Karpas-422 (cell line): ENCODE results near the gene MASP1. TPM values are rescaled to one million over a fixed set of nuclear protein-coding genes. Genes with fewer than 3 reads are reported as not detected.

Source experiments
- DNase-seq: peaks from one replicate; pipeline ENCODE4 v3.0.0-alpha.2; 2015
- H2AFZ ChIP-seq: fragments of 200-600 bp; sonication (generic); 2 replicates; pipeline ENCODE4 v1.6.1; 2014; ENCODE audit warnings: antibody characterized with exemption, low read length, mixed read lengths
- H3K27ac ChIP-seq: fragments of 200-600 bp; sonication (generic); 2 replicates; pipeline ENCODE4 v1.5.1; 2014; ENCODE audit warnings: mild to moderate bottlenecking, low read length, moderate library complexity
- H3K27me3 ChIP-seq: fragments of 200-600 bp; sonication (generic); 2 replicates; pipeline ENCODE4 v1.6.1; 2014; ENCODE audit warnings: low read length, mixed read lengths
- H3K36me3 ChIP-seq: fragments of 200-600 bp; sonication (generic); 2 replicates; pipeline ENCODE4 v1.6.1; 2014; ENCODE audit warnings: low read length, mixed read lengths; ENCODE audit not compliant: insufficient read depth
- H3K4me1 ChIP-seq: fragments of 200-600 bp; sonication (generic); 2 replicates; pipeline ENCODE4 v1.6.1; 2014; ENCODE audit warnings: mild to moderate bottlenecking, low read length, mixed read lengths
- H3K4me2 ChIP-seq: fragments of 200-600 bp; sonication (generic); 2 replicates; pipeline ENCODE4 v1.6.1; 2014; ENCODE audit warnings: low read length, low read depth, mild to moderate bottlenecking; ENCODE audit not compliant: poor library complexity, severe bottlenecking
- H3K4me3 ChIP-seq: fragments of 200-600 bp; sonication (generic); 2 replicates; pipeline ENCODE4 v1.5.1; 2014; ENCODE audit warnings: mild to moderate bottlenecking, antibody characterized with exemption, low read length, mixed read lengths
- H3K79me2 ChIP-seq: fragments of 200-600 bp; sonication (generic); 2 replicates; pipeline ENCODE4 v1.6.1; 2014; ENCODE audit warnings: mild to moderate bottlenecking, low read length, mixed read lengths
- H3K9ac ChIP-seq: fragments of 200-600 bp; sonication (generic); 2 replicates; pipeline ENCODE4 v1.6.0; 2014; ENCODE audit warnings: low read length
- H3K9me2 ChIP-seq: fragments of 200-600 bp; sonication (generic), shearing (Covaris generic); replicated peaks from 2 replicates; pipeline ENCODE4 v1.6.0; 2014; ENCODE audit warnings: mild to moderate bottlenecking, low read length, moderate library complexity; ENCODE audit not compliant: insufficient read depth
- H3K9me3 ChIP-seq: fragments of 300-700, 200-600 bp; sonication (generic); 2 replicates; pipeline ENCODE4 v1.6.1; 2014; ENCODE audit warnings: low read length, mixed read lengths
- H4K20me1 ChIP-seq: fragments of 200-600 bp; sonication (generic); 2 replicates; pipeline ENCODE4 v1.6.1; 2014; ENCODE audit warnings: mild to moderate bottlenecking, antibody characterized with exemption, low read length, low read depth; ENCODE audit not compliant: insufficient read depth
- total RNA-seq: library from RNA; depleted of rRNA; stranded (reverse); fragments of >200 nt; shearing (Covaris generic); gene quantifications from 2 replicates; pipeline ENCODE4 v1.2.3, GENCODE V29; 2014; ENCODE audit warnings: low replicate concordance

Gene MASP1
- total RNA-seq, 1 experiment from 2014 or later: not detected

GRCh38 chr3:187277129-187277462, 14.4 kb downstream of the MASP1 start:
- no peaks in the 10 kb centered on the region for H3K9me2 ChIP-seq
- no peak overlapping the region for H3K4me3 ChIP-seq
- H4K20me1 ChIP-seq: no peaks in the 10 kb centered on the region
- H2AFZ ChIP-seq: no peak overlapping the region
- H3K9me3 ChIP-seq: no peaks in the 10 kb centered on the region
- no peaks in the 10 kb centered on the region for H3K4me1 ChIP-seq
- H3K27me3 ChIP-seq: no peaks in the 10 kb centered on the region
- no peak for DNase-seq
- no peak overlapping the region for H3K9ac ChIP-seq
- H3K4me2 ChIP-seq: no peak overlapping the region
- no peak overlapping the region for H3K27ac ChIP-seq
- no peaks in the 10 kb centered on the region for H3K36me3 ChIP-seq
- H3K79me2 ChIP-seq: no peaks in the 10 kb centered on the region

DNA sequence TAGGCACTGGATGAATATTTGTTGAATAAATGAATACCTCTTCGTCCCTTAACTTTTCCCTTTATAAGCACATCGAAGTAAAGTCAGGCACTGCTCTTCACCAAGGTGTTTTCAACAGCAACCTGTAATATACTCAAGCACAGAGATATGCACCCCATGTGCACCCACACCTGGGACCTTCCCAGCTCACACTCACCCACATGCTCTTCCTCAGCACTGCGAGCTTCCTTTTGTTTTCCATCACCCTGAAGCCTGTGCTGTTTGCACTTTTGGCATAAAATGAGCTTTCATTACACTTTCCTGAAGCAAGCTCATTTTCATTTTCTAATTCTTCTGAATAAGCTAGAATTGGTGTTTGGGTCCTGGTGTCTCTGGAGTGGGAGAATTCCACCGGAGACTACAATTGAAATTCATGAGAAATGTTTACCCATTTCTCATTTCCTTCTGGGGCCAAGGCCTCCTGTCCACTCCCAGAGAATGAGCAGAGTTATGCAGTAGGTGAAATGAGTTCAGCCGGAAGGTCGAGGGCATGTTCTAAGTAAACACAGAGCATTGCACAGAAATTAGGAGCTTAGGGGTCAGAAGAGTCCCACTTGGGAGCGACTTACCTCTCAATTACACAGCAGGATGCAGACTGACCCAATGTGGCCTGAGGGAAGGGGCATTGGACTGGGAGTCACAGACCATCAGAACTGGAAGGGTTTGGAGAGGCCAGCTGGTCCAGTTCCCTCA, 15.0 kb downstream of the MASP1 start:
- Histone ChIP-seq H3K9me2 (no peaks in the 10 kb centered on the region), H3K79me2 (no peaks in the 10 kb centered on the region), H3K9ac (no peak overlapping the region), H3K4me3 (no peak overlapping the region), H4K20me1 (no peaks in the 10 kb centered on the region), H3K36me3 (no peaks in the 10 kb centered on the region), H3K27ac (no peak overlapping the region), H3K4me1 (no peaks in the 10 kb centered on the region), H3K27me3 (no peaks in the 10 kb centered on the region), H3K9me3 (no peaks in the 10 kb centered on the region), H3K4me2 (no peak overlapping the region), H2AFZ (no peak overlapping the region)
- no peak for DNase-seq

GRCh38 chr3:187274977-187275338, 16.6 kb downstream of the MASP1 start:
- no peak overlapping the region for H3K4me2 ChIP-seq
- no peaks in the 10 kb centered on the region for H3K36me3 ChIP-seq
- no peaks in the 10 kb centered on the region for H3K27me3 ChIP-seq
- H3K9ac ChIP-seq: no peak overlapping the region
- H3K4me3 ChIP-seq: no peak overlapping the region
- no peak overlapping the region for H3K27ac ChIP-seq
- no peaks in the 10 kb centered on the region for H3K79me2 ChIP-seq
- no peak for DNase-seq
- no peaks in the 10 kb centered on the region for H4K20me1 ChIP-seq
- H3K4me1 ChIP-seq: peaks cover 4% of the 10 kb centered on the region
- no peak overlapping the region for H2AFZ ChIP-seq
- H3K9me3 ChIP-seq: no peaks in the 10 kb centered on the region; the same call in 1 of the 2 replicates
- no peaks in the 10 kb centered on the region for H3K9me2 ChIP-seq

- Histone ChIP-seq H4K20me1 (no peaks in the 10 kb centered on the region), H3K27ac (no peak overlapping the region), H3K9me2 (no peaks in the 10 kb centered on the region), H3K9ac (no peak overlapping the region), H3K36me3 (no peaks in the 10 kb centered on the region), H3K4me1 (peaks cover 8% of the 10 kb centered on the region), H3K4me3 (no peak overlapping the region), H3K27me3 (no peaks in the 10 kb centered on the region; the same call in 1 of the 2 replicates), H3K4me2 (no peak overlapping the region), H2AFZ (no peak overlapping the region), H3K79me2 (no peaks in the 10 kb centered on the region), H3K9me3 (peaks cover under 1% of the 10 kb centered on the region; the same call in 1 of the 2 replicates)
- no peak for DNase-seq
These were observed 17.1 kb downstream of the MASP1 start for GRCh38 chr3:187274315-187274976.

- Histone ChIP-seq H4K20me1 (no peaks in the 10 kb centered on the region), H3K79me2 (no peaks in the 10 kb centered on the region), H3K9me3 (peaks cover 4% of the 10 kb centered on the region; the same call in 1 of the 2 replicates), H3K9me2 (no peaks in the 10 kb centered on the region), H2AFZ (no peak overlapping the region), H3K4me1 (peaks cover 8% of the 10 kb centered on the region), H3K27ac (no peak overlapping the region), H3K9ac (no peak overlapping the region), H3K36me3 (no peaks in the 10 kb centered on the region), H3K4me3 (no peak overlapping the region), H3K27me3 (peaks cover 3% of the 10 kb centered on the region; the same call in 1 of the 2 replicates), H3K4me2 (no peak overlapping the region)
- no peak for DNase-seq
These were observed 20.0 kb downstream of the MASP1 start for GRCh38 chr3:187271582-187271981.

DNA sequence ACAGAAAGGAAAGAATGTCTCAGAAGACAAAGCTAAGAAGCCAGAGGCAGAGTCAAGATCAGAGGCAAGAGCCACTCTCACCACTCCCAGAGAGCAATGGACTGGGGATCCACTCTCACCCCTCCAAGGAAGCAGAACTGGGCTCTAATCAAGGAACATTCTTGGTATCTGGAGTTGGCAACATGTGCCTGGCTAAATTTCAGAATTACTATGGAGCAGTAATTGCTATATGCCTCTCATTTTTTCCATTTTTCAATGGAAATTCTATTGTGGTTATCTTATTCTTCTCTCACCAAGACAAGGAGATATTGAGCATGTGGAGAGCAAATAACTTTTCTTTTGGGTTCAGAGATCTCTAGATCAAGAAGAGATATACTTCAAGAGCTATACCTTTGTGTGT, 22.1 kb downstream of the MASP1 start:
- Histone ChIP-seq H3K27me3 (peaks cover 3% of the 10 kb centered on the region; the same call in 1 of the 2 replicates), H3K27ac (no peak overlapping the region), H4K20me1 (no peaks in the 10 kb centered on the region), H3K79me2 (no peaks in the 10 kb centered on the region), H3K4me1 (peaks cover 8% of the 10 kb centered on the region), H3K9me2 (no peaks in the 10 kb centered on the region), H3K9ac (no peak overlapping the region), H3K4me2 (no peak overlapping the region), H3K9me3 (peaks cover 4% of the 10 kb centered on the region; the same call in 1 of the 2 replicates), H2AFZ (no peak overlapping the region), H3K36me3 (no peaks in the 10 kb centered on the region), H3K4me3 (no peak overlapping the region)
- no peak for DNase-seq

GRCh38 chr3:187267306-187267705, 24.2 kb downstream of the MASP1 start:
- no peak for DNase-seq
- peaks cover 4% of the 10 kb centered on the region; the same call in 1 of the 2 replicates for H3K9me3 ChIP-seq
- no peaks in the 10 kb centered on the region for H4K20me1 ChIP-seq
- H2AFZ ChIP-seq: no peak overlapping the region
- H3K79me2 ChIP-seq: no peaks in the 10 kb centered on the region
- H3K27me3 ChIP-seq: peaks cover 3% of the 10 kb centered on the region; the same call in 1 of the 2 replicates
- no peaks in the 10 kb centered on the region for H3K36me3 ChIP-seq
- no peak overlapping the region for H3K27ac ChIP-seq
- no peak overlapping the region for H3K4me2 ChIP-seq
- H3K9me2 ChIP-seq: no peaks in the 10 kb centered on the region
- H3K4me1 ChIP-seq: peaks cover 8% of the 10 kb centered on the region
- no peak overlapping the region for H3K4me3 ChIP-seq
- H3K9ac ChIP-seq: no peak overlapping the region

GRCh38 chr3:187266691-187267090, 24.8 kb downstream of the MASP1 start:
- peaks cover 8% of the 10 kb centered on the region for H3K4me1 ChIP-seq
- no peak overlapping the region for H3K27ac ChIP-seq
- no peak overlapping the region for H3K4me2 ChIP-seq
- no peaks in the 10 kb centered on the region for H3K36me3 ChIP-seq
- peaks cover 4% of the 10 kb centered on the region; the same call in 1 of the 2 replicates for H3K9me3 ChIP-seq
- DNase-seq: no peak
- H2AFZ ChIP-seq: no peak overlapping the region
- no peaks in the 10 kb centered on the region for H3K9me2 ChIP-seq
- no peak overlapping the region for H3K4me3 ChIP-seq
- H3K79me2 ChIP-seq: no peaks in the 10 kb centered on the region
- H3K9ac ChIP-seq: no peak overlapping the region
- H4K20me1 ChIP-seq: no peaks in the 10 kb centered on the region
- peaks cover 3% of the 10 kb centered on the region; the same call in 1 of the 2 replicates for H3K27me3 ChIP-seq
